Effector memory CD4-positive, alpha-beta T cell (primary cell): ENCODE measurements around the gene CCNY.
"Not testable (repeated sequence)": the region's sequence is repeated elsewhere in the genome, so short reads cannot be mapped to it uniquely, and the experiment has no call there.

ENCODE experiments used
- DNase-seq, 3 donors: peaks; one replicate each; pipeline ENCODE4 v3.0.0-alpha.2; 2020
- H3K27ac ChIP-seq: 2 replicates; pipeline ENCODE4 v1.7.0; 2013; ENCODE audit warnings: mild to moderate bottlenecking, low read length, moderate library complexity; ENCODE audit not compliant: insufficient read depth, poor library complexity, severe bottlenecking
- H3K27me3 ChIP-seq: replicated peaks from 2 replicates; pipeline ENCODE4 v1.7.0; 2013; ENCODE audit warnings: mild to moderate bottlenecking, low read length; ENCODE audit not compliant: insufficient read depth, control insufficient read depth, poor library complexity, severe bottlenecking
- H3K36me3 ChIP-seq: 2 replicates; pipeline ENCODE4 v1.7.0; 2013; ENCODE audit warnings: mild to moderate bottlenecking, low read length, moderate library complexity; ENCODE audit not compliant: control insufficient read depth, insufficient read depth
- H3K4me1 ChIP-seq: 2 replicates; pipeline ENCODE4 v1.7.0; 2013; ENCODE audit warnings: low read length, mild to moderate bottlenecking; ENCODE audit not compliant: control insufficient read depth, insufficient read depth, poor library complexity, severe bottlenecking
- H3K4me3 ChIP-seq: 2 replicates; pipeline ENCODE4 v1.7.0; 2013; ENCODE audit warnings: low read length, low read depth, mild to moderate bottlenecking; ENCODE audit not compliant: insufficient read depth, poor library complexity, severe bottlenecking
- H3K9me3 ChIP-seq: 2 replicates; pipeline ENCODE4 v1.7.0; 2013; ENCODE audit warnings: mild to moderate bottlenecking, low read length, moderate library complexity; ENCODE audit not compliant: control insufficient read depth

The CCNY gene

GRCh38 chr10:35412900-35413491 lies 76.7 kb downstream of the CCNY start:
- Histone ChIP-seq H3K9me3 (no peaks in the 10 kb centered on the region), H3K27ac (no peak overlapping the region), H3K4me1 (peaks cover 12% of the 10 kb centered on the region), H3K36me3 (no peaks in the 10 kb centered on the region), H3K27me3 (no peaks in the 10 kb centered on the region), H3K4me3 (no peak overlapping the region)
- no peak for DNase-seq

- no peak overlapping the region for H3K27ac ChIP-seq
- no peak for DNase-seq
Measured at GRCh38 chr10:35413985-35414861, 77.9 kb downstream of the CCNY start.

GRCh38 chr10:35415505-35415904 lies 79.2 kb downstream of the CCNY start:
- no peak overlapping the region for H3K27ac ChIP-seq
- H3K4me1 ChIP-seq, result peaks cover 12% of the 10 kb centered on the region
- no peaks in the 10 kb centered on the region for H3K9me3 ChIP-seq
- no peaks in the 10 kb centered on the region for H3K27me3 ChIP-seq
- H3K36me3 ChIP-seq, result no peaks in the 10 kb centered on the region
- no peak for DNase-seq
- H3K4me3 ChIP-seq, result no peak overlapping the region

More at GRCh38 chr10:35413985-35414861, 77.9 kb downstream of the CCNY start:
- H3K27me3 ChIP-seq, result no peaks in the 10 kb centered on the region
- no peaks in the 10 kb centered on the region for H3K36me3 ChIP-seq
- no peaks in the 10 kb centered on the region for H3K9me3 ChIP-seq
- no peak overlapping the region for H3K4me3 ChIP-seq
- H3K4me1 ChIP-seq, result peaks cover 12% of the 10 kb centered on the region

- no peaks in the 10 kb centered on the region for H3K9me3 ChIP-seq
- H3K36me3 ChIP-seq, result no peaks in the 10 kb centered on the region
- H3K27me3 ChIP-seq, result no peaks in the 10 kb centered on the region
- no peak overlapping the region for H3K4me3 ChIP-seq
- DNase-seq, result no peak
- H3K27ac ChIP-seq, result no peak overlapping the region
- H3K4me1 ChIP-seq, result peaks cover 9% of the 10 kb centered on the region
Measured at GRCh38 chr10:35416619-35417312, 80.5 kb downstream of the CCNY start.

GRCh38 chr10:35417313-35417625 lies 81.0 kb downstream of the CCNY start:
- Histone ChIP-seq H3K4me3 (no peak overlapping the region), H3K36me3 (no peaks in the 10 kb centered on the region), H3K9me3 (no peaks in the 10 kb centered on the region), H3K4me1 (peaks cover 12% of the 10 kb centered on the region), H3K27ac (no peak overlapping the region), H3K27me3 (no peaks in the 10 kb centered on the region)
- no peak for DNase-seq

GRCh38 chr10:35417795-35418194 lies 81.5 kb downstream of the CCNY start:
- Histone ChIP-seq H3K36me3 (no peaks in the 10 kb centered on the region), H3K4me1 (peaks cover 13% of the 10 kb centered on the region), H3K27ac (no peak overlapping the region), H3K9me3 (no peaks in the 10 kb centered on the region), H3K4me3 (no peak overlapping the region), H3K27me3 (no peaks in the 10 kb centered on the region)
- DNase-seq, result no peak

- not testable (repeated sequence) for H3K9me3 ChIP-seq, DNase-seq, H3K4me3 ChIP-seq, H3K27ac ChIP-seq, H3K27me3 ChIP-seq, H3K36me3 ChIP-seq
- H3K4me1 ChIP-seq, result peaks cover 13% of the 10 kb centered on the region
Measured at GRCh38 chr10:35418580-35418979, 82.3 kb downstream of the CCNY start.

GRCh38 chr10:35420044-35420443 lies 83.7 kb downstream of the CCNY start:
- no peak for DNase-seq
- no peaks in the 10 kb centered on the region for H3K9me3 ChIP-seq
- peaks cover 7% of the 10 kb centered on the region for H3K4me1 ChIP-seq
- H3K4me3 ChIP-seq, result no peak overlapping the region
- H3K27me3 ChIP-seq, result no peaks in the 10 kb centered on the region
- H3K27ac ChIP-seq, result no peak overlapping the region
- no peaks in the 10 kb centered on the region for H3K36me3 ChIP-seq

GRCh38 chr10:35420827-35421552 lies 84.7 kb downstream of the CCNY start:
- H3K9me3 ChIP-seq, result no peaks in the 10 kb centered on the region
- no peaks in the 10 kb centered on the region for H3K27me3 ChIP-seq
- no peak overlapping the region for H3K27ac ChIP-seq
- H3K4me1 ChIP-seq, result peaks cover 4% of the 10 kb centered on the region
- H3K4me3 ChIP-seq, result no peak overlapping the region
- DNase-seq, result no peak
- H3K36me3 ChIP-seq, result no peaks in the 10 kb centered on the region
